HUES64 (cell line): ENCODE measurements around the gene TRPC1.

Experiments
- H3K27ac ChIP-seq: 2 replicates; pipeline ENCODE4 v1.7.0; 2013; ENCODE audit warnings: low read depth, low read length, inconsistent platforms
- H3K27me3 ChIP-seq: 2 replicates; pipeline ENCODE4 v1.6.1; 2013; ENCODE audit warnings: mild to moderate bottlenecking, low read length; ENCODE audit not compliant: insufficient read depth
- H3K36me3 ChIP-seq: 2 replicates; pipeline ENCODE4 v1.6.1; 2013; ENCODE audit warnings: mild to moderate bottlenecking, low read length; ENCODE audit not compliant: insufficient read depth
- H3K4me1 ChIP-seq: 2 replicates; pipeline ENCODE4 v1.6.1; 2013; ENCODE audit warnings: mild to moderate bottlenecking, low read length, moderate library complexity; ENCODE audit not compliant: insufficient read depth
- H3K4me3 ChIP-seq: 2 replicates; pipeline ENCODE4 v1.5.1; 2013; ENCODE audit warnings: mild to moderate bottlenecking, low read length, moderate library complexity
- H3K9ac ChIP-seq: 2 replicates; pipeline ENCODE4 v1.6.1; 2013; ENCODE audit warnings: mild to moderate bottlenecking, low read depth, low read length
- H3K9me3 ChIP-seq: 2 replicates; pipeline ENCODE4 v1.6.1; 2013; ENCODE audit warnings: low read depth, low read length; ENCODE audit not compliant: insufficient read depth
- WGBS: fragments of 150-250, 120-280 bp; methylation state at CpG from one replicate; pipeline ENCODE4 v1.1.7; 2013; ENCODE audit warnings: missing lambda C conversion rate; 5-methylcytosine and 5-hydroxymethylcytosine counted together

TRPC1 gene

GRCh38 chr3:142754494-142754893 is 30.7 kb downstream of the TRPC1 start:
- Histone ChIP-seq H3K4me1 (no peaks in the 10 kb centered on the region), H3K9me3 (no peaks in the 10 kb centered on the region; the same call in 1 of the 2 replicates), H3K4me3 (no peak overlapping the region), H3K9ac (no peak overlapping the region), H3K27me3 (no peaks in the 10 kb centered on the region), H3K27ac (no peak overlapping the region), H3K36me3 (peaks cover 12% of the 10 kb centered on the region)
- 91% methylated on average over 1 of the region's 1 CpG for WGBS

- no peak overlapping the region for H3K9ac ChIP-seq
- no peak overlapping the region for H3K27ac ChIP-seq
- H3K4me3 ChIP-seq = no peak overlapping the region
- H3K36me3 ChIP-seq = peaks cover 7% of the 10 kb centered on the region
- H3K4me1 ChIP-seq = no peaks in the 10 kb centered on the region
- H3K27me3 ChIP-seq = no peaks in the 10 kb centered on the region
- H3K9me3 ChIP-seq = no peaks in the 10 kb centered on the region
Observed at GRCh38 chr3:142768338-142768737, 44.5 kb downstream of the TRPC1 start.

GRCh38 chr3:142777927-142778326 is 54.1 kb downstream of the TRPC1 start:
- H3K9me3 ChIP-seq = no peaks in the 10 kb centered on the region
- H3K4me1 ChIP-seq = no peaks in the 10 kb centered on the region
- no peaks in the 10 kb centered on the region for H3K27me3 ChIP-seq
- no peak overlapping the region for H3K27ac ChIP-seq
- H3K36me3 ChIP-seq = no peaks in the 10 kb centered on the region
- H3K9ac ChIP-seq = no peak overlapping the region
- no peak overlapping the region for H3K4me3 ChIP-seq

GRCh38 chr3:142778541-142778940 is 54.7 kb downstream of the TRPC1 start:
- Histone ChIP-seq H3K36me3 (no peaks in the 10 kb centered on the region), H3K9ac (no peak overlapping the region), H3K4me1 (no peaks in the 10 kb centered on the region), H3K9me3 (no peaks in the 10 kb centered on the region), H3K27ac (no peak overlapping the region), H3K27me3 (no peaks in the 10 kb centered on the region), H3K4me3 (no peak overlapping the region)
- WGBS = 88% methylated on average over 2 of the region's 2 CpGs

GRCh38 chr3:142779591-142779990 is 55.8 kb downstream of the TRPC1 start:
- Histone ChIP-seq H3K36me3 (peaks cover 2% of the 10 kb centered on the region; the same call in 1 of the 2 replicates), H3K9ac (no peak overlapping the region), H3K27ac (no peak overlapping the region), H3K4me3 (no peak overlapping the region), H3K27me3 (no peaks in the 10 kb centered on the region), H3K4me1 (no peaks in the 10 kb centered on the region), H3K9me3 (no peaks in the 10 kb centered on the region)

- Histone ChIP-seq H3K9me3 (no peaks in the 10 kb centered on the region), H3K27ac (no peak overlapping the region), H3K27me3 (no peaks in the 10 kb centered on the region), H3K36me3 (peaks cover 3% of the 10 kb centered on the region; the same call in 1 of the 2 replicates), H3K4me3 (no peak overlapping the region), H3K4me1 (no peaks in the 10 kb centered on the region), H3K9ac (no peak overlapping the region)
- 97% methylated on average over 2 of the region's 2 CpGs for WGBS
Observed at GRCh38 chr3:142782616-142783015, 58.8 kb downstream of the TRPC1 start.

- Histone ChIP-seq H3K27ac (no peak overlapping the region), H3K4me1 (no peaks in the 10 kb centered on the region), H3K36me3 (peaks cover 3% of the 10 kb centered on the region; the same call in 1 of the 2 replicates), H3K9me3 (no peaks in the 10 kb centered on the region), H3K9ac (no peak overlapping the region), H3K27me3 (no peaks in the 10 kb centered on the region), H3K4me3 (no peak overlapping the region)
- WGBS = no CpG with 5 or more reads among the region's 1 CpG
Observed at GRCh38 chr3:142784228-142784627, 60.4 kb downstream of the TRPC1 start.

- H3K27me3 ChIP-seq = no peaks in the 10 kb centered on the region
- no peak overlapping the region for H3K27ac ChIP-seq
- no CpG with 5 or more reads among the region's 4 CpGs for WGBS
- H3K4me1 ChIP-seq = peaks cover 5% of the 10 kb centered on the region; the same call in 1 of the 2 replicates
- no peak overlapping the region for H3K4me3 ChIP-seq
- no peaks in the 10 kb centered on the region for H3K9me3 ChIP-seq
- H3K36me3 ChIP-seq = peaks cover 3% of the 10 kb centered on the region; the same call in 1 of the 2 replicates
- no peak overlapping the region for H3K9ac ChIP-seq
Observed at GRCh38 chr3:142785996-142786395, 62.2 kb downstream of the TRPC1 start.

- Histone ChIP-seq H3K27ac (no peak overlapping the region), H3K36me3 (peaks cover 3% of the 10 kb centered on the region; the same call in 1 of the 2 replicates), H3K9me3 (no peaks in the 10 kb centered on the region), H3K4me3 (no peak overlapping the region), H3K27me3 (no peaks in the 10 kb centered on the region), H3K4me1 (peaks cover 12% of the 10 kb centered on the region), H3K9ac (no peak overlapping the region)
- 85% methylated on average over 1 of the region's 1 CpG for WGBS
Observed at GRCh38 chr3:142787719-142788118, 63.9 kb downstream of the TRPC1 start.

GRCh38 chr3:142794508-142794907 is 70.7 kb downstream of the TRPC1 start:
- Histone ChIP-seq H3K4me1 (peaks cover 26% of the 10 kb centered on the region), H3K9me3 (no peaks in the 10 kb centered on the region), H3K9ac (no peak overlapping the region), H3K4me3 (no peak overlapping the region), H3K36me3 (no peaks in the 10 kb centered on the region), H3K27ac (no peak overlapping the region), H3K27me3 (no peaks in the 10 kb centered on the region)
- WGBS = 39% methylated on average over 3 of the region's 4 CpGs

- no peak overlapping the region for H3K4me3 ChIP-seq
- H3K4me1 ChIP-seq = peaks cover 21% of the 10 kb centered on the region
- H3K27ac ChIP-seq = no peak overlapping the region
- no peaks in the 10 kb centered on the region for H3K36me3 ChIP-seq
- no peak overlapping the region for H3K9ac ChIP-seq
- no peaks in the 10 kb centered on the region for H3K27me3 ChIP-seq
- WGBS = no CpG with 5 or more reads among the region's 1 CpG
- no peaks in the 10 kb centered on the region for H3K9me3 ChIP-seq
Observed at GRCh38 chr3:142795332-142795731, 71.5 kb downstream of the TRPC1 start.

- Histone ChIP-seq H3K27ac (no peak overlapping the region), H3K4me1 (peaks cover 25% of the 10 kb centered on the region), H3K4me3 (no peak overlapping the region), H3K9ac (no peak overlapping the region), H3K36me3 (no peaks in the 10 kb centered on the region), H3K27me3 (no peaks in the 10 kb centered on the region), H3K9me3 (no peaks in the 10 kb centered on the region)
- WGBS = 90% methylated on average over 2 of the region's 2 CpGs
Observed at GRCh38 chr3:142796823-142797222, 73.0 kb downstream of the TRPC1 start.
